Glutamatergic neuron (in vitro differentiated cells): ENCODE results near the gene HTT. TPM values are rescaled to one million over a fixed set of nuclear protein-coding genes. Genes with fewer than 3 reads are reported as not detected.

ENCODE experiments used
- DNase-seq: peaks from one replicate; pipeline ENCODE4 v3.0.0; 2022
- H3K27ac Mint-ChIP-seq: one replicate; pipeline ENCODE4 v1.8.0; 2020; ENCODE audit warnings: mild to moderate bottlenecking, mixed read lengths, inconsistent platforms; ENCODE audit not compliant: unreplicated experiment
- H3K27me3 Mint-ChIP-seq: one replicate; pipeline ENCODE4 v1.8.0; 2020; ENCODE audit warnings: mild to moderate bottlenecking, moderate library complexity, mixed read lengths, inconsistent platforms; ENCODE audit not compliant: unreplicated experiment
- H3K36me3 Mint-ChIP-seq: one replicate; pipeline ENCODE4 v1.8.0; 2020; ENCODE audit warnings: mild to moderate bottlenecking, mixed read lengths, inconsistent platforms; ENCODE audit not compliant: unreplicated experiment
- H3K4me1 Mint-ChIP-seq: one replicate; pipeline ENCODE4 v1.8.0; 2020; ENCODE audit warnings: mild to moderate bottlenecking, low read depth, mixed read lengths, inconsistent platforms; ENCODE audit not compliant: unreplicated experiment
- H3K4me3 Mint-ChIP-seq: one replicate; pipeline ENCODE4 v1.8.0; 2020; ENCODE audit warnings: mild to moderate bottlenecking, mixed read lengths, inconsistent platforms; ENCODE audit not compliant: unreplicated experiment
- H3K9me3 Mint-ChIP-seq: one replicate; pipeline ENCODE4 v1.8.0; 2020; ENCODE audit warnings: mild to moderate bottlenecking, moderate library complexity, mixed read lengths, inconsistent platforms; ENCODE audit not compliant: unreplicated experiment
- total RNA-seq: library from RNA; stranded (reverse); fragmentation: NEBNext Ultra II Directional; extraction: Animal tissue kit (Norgen Biotek cat#: 25700); gene quantifications from one replicate; pipeline ENCODE4 v1.2.1, GENCODE V29; 2021; ENCODE audit not compliant: unreplicated experiment
- TF ChIP-seq, protein P1 (sequence below): fragments of 200-600 bp; sonication (generic); IDR thresholded peaks from one replicate; pipeline ENCODE4 v1.5.0; 2021; ENCODE audit not compliant: partially characterized antibody, unreplicated experiment

HTT gene
- total RNA-seq, 1 donor from 2014 or later: 107 TPM

DNA sequence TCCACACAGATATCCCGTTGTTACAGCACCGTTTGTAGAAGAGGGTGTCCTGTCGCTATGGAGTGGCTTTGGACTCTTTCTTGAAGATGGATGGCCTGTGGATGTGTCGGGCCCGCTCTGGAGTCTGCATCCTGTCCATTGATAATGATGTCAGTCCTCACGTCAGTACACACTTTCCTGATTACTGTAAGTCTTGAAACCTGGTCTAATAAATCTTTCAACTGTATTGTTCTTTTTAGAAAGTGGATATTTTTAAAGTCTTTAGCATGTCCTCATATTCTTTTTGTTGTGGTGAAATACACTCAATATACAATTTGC is 189.4 kb downstream of the HTT start:
- H3K27ac Mint-ChIP-seq: no peak overlapping the region
- DNase-seq: no peak
- H3K27me3 Mint-ChIP-seq: no peaks in the 10 kb centered on the region
- no peaks in the 10 kb centered on the region for H3K36me3 Mint-ChIP-seq
- peaks cover 1% of the 10 kb centered on the region for H3K9me3 Mint-ChIP-seq
- H3K4me3 Mint-ChIP-seq: no peak overlapping the region
- TF ChIP-seq, protein P1, sequence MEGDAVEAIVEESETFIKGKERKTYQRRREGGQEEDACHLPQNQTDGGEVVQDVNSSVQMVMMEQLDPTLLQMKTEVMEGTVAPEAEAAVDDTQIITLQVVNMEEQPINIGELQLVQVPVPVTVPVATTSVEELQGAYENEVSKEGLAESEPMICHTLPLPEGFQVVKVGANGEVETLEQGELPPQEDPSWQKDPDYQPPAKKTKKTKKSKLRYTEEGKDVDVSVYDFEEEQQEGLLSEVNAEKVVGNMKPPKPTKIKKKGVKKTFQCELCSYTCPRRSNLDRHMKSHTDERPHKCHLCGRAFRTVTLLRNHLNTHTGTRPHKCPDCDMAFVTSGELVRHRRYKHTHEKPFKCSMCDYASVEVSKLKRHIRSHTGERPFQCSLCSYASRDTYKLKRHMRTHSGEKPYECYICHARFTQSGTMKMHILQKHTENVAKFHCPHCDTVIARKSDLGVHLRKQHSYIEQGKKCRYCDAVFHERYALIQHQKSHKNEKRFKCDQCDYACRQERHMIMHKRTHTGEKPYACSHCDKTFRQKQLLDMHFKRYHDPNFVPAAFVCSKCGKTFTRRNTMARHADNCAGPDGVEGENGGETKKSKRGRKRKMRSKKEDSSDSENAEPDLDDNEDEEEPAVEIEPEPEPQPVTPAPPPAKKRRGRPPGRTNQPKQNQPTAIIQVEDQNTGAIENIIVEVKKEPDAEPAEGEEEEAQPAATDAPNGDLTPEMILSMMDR: no peak
- H3K4me1 Mint-ChIP-seq: no peaks in the 10 kb centered on the region

DNA sequence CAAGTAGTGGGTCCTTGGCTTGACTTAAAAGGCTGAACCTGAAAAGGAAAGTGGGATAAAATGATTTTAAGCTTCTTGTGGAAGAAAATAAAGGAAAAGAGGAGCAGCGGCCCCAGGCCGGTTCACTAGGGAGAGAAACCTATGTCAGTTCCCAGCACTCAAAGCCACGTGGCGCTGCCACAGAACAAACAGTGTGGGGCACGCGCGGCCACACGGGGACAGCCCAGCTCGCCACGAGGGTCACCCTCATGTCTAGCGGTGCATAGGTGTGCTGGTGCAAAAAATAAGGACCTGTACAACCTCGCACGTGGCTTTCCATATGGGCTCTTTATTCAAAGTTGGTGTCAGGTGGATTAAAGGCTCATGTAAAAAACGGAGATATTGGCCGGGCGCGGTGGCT is 191.6 kb downstream of the HTT start:
- Mint-ChIP-seq H3K27ac (no peak overlapping the region), H3K36me3 (no peaks in the 10 kb centered on the region), H3K27me3 (no peaks in the 10 kb centered on the region), H3K9me3 (peaks cover 1% of the 10 kb centered on the region), H3K4me1 (no peaks in the 10 kb centered on the region), H3K4me3 (no peak overlapping the region)
- DNase-seq: no peak
- TF ChIP-seq, protein P1: no peak

DNA sequence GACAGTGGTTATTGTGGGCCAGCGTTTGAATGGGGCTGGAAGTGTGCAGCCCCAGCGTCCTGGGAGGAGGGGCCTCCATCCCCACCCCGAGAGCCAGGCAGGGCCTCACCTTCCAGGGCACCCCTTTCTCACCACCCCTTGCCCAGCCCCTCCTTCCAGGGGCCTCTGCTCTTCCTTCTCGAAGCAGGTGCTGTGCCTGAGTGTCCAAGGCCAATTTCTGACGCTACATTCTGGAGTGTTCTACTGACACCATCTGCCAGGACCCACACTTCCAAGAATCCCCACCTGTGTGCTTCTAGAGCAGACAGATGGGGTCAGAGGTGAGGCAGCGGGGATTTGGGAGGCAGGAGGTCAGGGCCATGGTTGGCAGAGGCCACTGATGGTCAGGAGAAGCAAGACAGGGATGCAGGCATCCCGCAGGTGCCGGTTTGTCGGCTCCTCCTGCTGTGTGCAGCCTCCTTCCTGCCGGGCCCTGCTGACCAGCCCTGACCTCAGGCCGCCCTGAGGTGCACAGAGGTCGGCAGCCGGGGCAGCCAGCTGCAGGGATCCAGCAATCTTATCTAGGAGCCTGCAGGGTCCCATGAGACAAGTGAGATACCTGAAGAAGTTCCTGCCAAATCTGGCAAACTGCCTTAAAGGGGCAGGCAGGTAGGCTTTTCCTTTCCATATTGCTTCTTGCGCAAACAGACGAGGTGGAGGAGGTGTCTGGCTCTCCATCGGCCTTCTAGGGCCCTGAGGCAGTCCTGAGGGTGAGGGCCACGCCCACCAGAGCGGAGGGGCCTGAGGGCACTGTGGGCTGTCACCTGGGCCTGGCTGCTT is 193.3 kb downstream of the HTT start:
- no peak for DNase-seq
- H3K4me1 Mint-ChIP-seq: no peaks in the 10 kb centered on the region
- peaks cover 1% of the 10 kb centered on the region for H3K9me3 Mint-ChIP-seq
- no peaks in the 10 kb centered on the region for H3K27me3 Mint-ChIP-seq
- H3K36me3 Mint-ChIP-seq: no peaks in the 10 kb centered on the region
- H3K27ac Mint-ChIP-seq: no peak overlapping the region
- TF ChIP-seq, protein P1: no peak
- H3K4me3 Mint-ChIP-seq: no peak overlapping the region

DNA sequence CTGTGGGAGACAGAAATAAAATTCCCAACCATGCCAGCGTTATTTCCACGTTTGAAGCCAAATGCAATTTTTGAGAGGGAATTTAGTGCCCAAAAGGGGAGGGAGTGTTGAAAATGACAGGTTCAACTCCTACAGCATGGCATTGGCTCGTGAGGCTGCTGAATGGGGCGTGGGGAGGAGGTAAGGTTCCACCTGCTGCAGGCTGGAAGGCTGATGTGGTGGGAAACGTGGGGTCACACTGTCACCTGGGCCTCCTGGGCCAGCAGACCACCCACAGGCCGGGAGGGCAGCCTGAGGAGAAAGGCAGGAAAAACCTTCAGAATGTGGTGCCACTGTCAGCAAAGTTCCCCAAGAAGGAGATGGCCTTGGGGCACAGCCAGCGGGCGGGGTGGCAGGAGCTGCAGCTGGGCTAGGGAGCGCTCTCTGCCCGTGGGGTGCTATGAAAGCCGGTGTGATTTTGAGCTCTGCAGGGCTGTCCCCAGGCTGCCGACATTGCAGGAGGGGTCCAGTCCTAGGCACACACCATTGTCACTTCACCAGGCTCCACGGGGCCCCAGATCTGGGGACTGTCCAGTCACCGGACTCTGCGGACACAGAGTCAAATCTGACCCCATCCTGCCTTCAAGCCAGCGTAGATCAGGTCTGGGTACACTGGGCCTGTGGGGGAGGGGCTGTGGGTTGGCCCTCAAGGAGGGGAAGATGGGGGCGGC is 194.1 kb downstream of the HTT start:
- Mint-ChIP-seq H3K36me3 (no peaks in the 10 kb centered on the region), H3K9me3 (peaks cover 1% of the 10 kb centered on the region), H3K4me1 (no peaks in the 10 kb centered on the region), H3K27me3 (no peaks in the 10 kb centered on the region), H3K4me3 (no peak overlapping the region), H3K27ac (no peak overlapping the region)
- TF ChIP-seq, protein P1: no peak
- no peak for DNase-seq
